DMS79 (cell line): ENCODE data around the gene PTPN3.

Experiments
- DNase-seq: peaks from one replicate; lab custom pipeline; 2025; lab: John Stamatoyannopoulos, UW

The PTPN3 gene

GRCh38 chr9:109454041-109454440, 44.1 kb downstream of the PTPN3 start:
- DNase-seq = no peak

GRCh38 chr9:109453210-109453842, 44.8 kb downstream of the PTPN3 start:
- DNase-seq = no peak

- DNase-seq = no peak
Observed at GRCh38 chr9:109452761-109453160, 45.3 kb downstream of the PTPN3 start.

- no peak for DNase-seq
Observed at GRCh38 chr9:109451311-109452025, 46.6 kb downstream of the PTPN3 start.

- DNase-seq = no peak
Observed at GRCh38 chr9:109450346-109450745, 47.8 kb downstream of the PTPN3 start.

- DNase-seq = no peak
Observed at GRCh38 chr9:109449036-109449798, 48.9 kb downstream of the PTPN3 start.

- DNase-seq = no peak
Observed at GRCh38 chr9:109448223-109448622, 49.9 kb downstream of the PTPN3 start.

GRCh38 chr9:109447329-109448076, 50.6 kb downstream of the PTPN3 start:
- no peak for DNase-seq

- no peak for DNase-seq
Observed at GRCh38 chr9:109444771-109445320, 53.3 kb downstream of the PTPN3 start.

GRCh38 chr9:109442716-109443115, 55.4 kb downstream of the PTPN3 start:
- DNase-seq = no peak

- DNase-seq = no peak
Observed at GRCh38 chr9:109441296-109441695, 56.8 kb downstream of the PTPN3 start.

GRCh38 chr9:109440797-109441287, 57.3 kb downstream of the PTPN3 start:
- no peak for DNase-seq

- no peak for DNase-seq
Observed at GRCh38 chr9:109440117-109440515, 58.0 kb downstream of the PTPN3 start.

- DNase-seq = no peak
Observed at GRCh38 chr9:109439378-109440116, 58.6 kb downstream of the PTPN3 start.

- no peak for DNase-seq
Observed at GRCh38 chr9:109437286-109437685, 60.8 kb downstream of the PTPN3 start.

GRCh38 chr9:109436071-109436470, 62.0 kb downstream of the PTPN3 start:
- no peak for DNase-seq

GRCh38 chr9:109433476-109433875, 64.6 kb downstream of the PTPN3 start:
- no peak for DNase-seq

GRCh38 chr9:109430231-109430630, 67.9 kb downstream of the PTPN3 start:
- no peak for DNase-seq

GRCh38 chr9:109428854-109429253, 69.3 kb downstream of the PTPN3 start:
- no peak for DNase-seq

GRCh38 chr9:109427886-109428285, 70.2 kb downstream of the PTPN3 start:
- no peak for DNase-seq
